ENCODE measurements around the gene MSH6.

DNA sequence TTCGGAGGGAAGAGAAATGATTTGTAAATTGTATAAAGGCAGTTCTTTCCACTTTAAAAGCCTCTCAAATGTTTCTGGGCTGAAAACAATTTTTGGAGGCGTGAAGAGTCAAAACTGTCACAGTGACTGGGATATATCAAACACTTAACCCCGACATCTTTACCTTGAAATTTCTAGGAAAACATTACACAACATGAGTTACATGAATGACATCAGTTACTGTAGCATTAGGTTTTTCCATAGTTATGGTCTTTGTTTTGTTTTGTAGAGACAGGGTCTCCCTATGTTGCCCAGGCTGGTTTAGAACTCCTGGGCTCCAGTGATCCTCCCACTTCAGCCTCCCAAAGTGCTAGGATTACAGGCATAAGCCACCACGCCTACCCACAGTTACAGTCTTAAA is 25.7 kb downstream of the MSH6 start:
- TF ChIP-seq, protein P1, sequence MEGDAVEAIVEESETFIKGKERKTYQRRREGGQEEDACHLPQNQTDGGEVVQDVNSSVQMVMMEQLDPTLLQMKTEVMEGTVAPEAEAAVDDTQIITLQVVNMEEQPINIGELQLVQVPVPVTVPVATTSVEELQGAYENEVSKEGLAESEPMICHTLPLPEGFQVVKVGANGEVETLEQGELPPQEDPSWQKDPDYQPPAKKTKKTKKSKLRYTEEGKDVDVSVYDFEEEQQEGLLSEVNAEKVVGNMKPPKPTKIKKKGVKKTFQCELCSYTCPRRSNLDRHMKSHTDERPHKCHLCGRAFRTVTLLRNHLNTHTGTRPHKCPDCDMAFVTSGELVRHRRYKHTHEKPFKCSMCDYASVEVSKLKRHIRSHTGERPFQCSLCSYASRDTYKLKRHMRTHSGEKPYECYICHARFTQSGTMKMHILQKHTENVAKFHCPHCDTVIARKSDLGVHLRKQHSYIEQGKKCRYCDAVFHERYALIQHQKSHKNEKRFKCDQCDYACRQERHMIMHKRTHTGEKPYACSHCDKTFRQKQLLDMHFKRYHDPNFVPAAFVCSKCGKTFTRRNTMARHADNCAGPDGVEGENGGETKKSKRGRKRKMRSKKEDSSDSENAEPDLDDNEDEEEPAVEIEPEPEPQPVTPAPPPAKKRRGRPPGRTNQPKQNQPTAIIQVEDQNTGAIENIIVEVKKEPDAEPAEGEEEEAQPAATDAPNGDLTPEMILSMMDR (IDR thresholded peaks at IDR 0.05; ENCODE audit: borderline replicate concordance, extremely low read depth, low read length, poor library complexity, severe bottlenecking), result no peak
- no peak for TF ChIP-seq EZH2 (IDR thresholded peaks at IDR 0.05; ENCODE audit: borderline replicate concordance, low read depth, low read length, severe bottlenecking)
